Measurements from ENCODE around the gene HS6ST3.

HS6ST3 gene

GRCh38 chr13:96862999-96863398 lies 773.1 kb downstream of the HS6ST3 start:
- H3K4me3 ChIP-seq (ENCODE audit: low read length), result no peak overlapping the region
- no peaks in the 10 kb centered on the region for H3K36me3 ChIP-seq (ENCODE audit: insufficient read depth, low read length)
- no peaks in the 10 kb centered on the region for H3K4me1 ChIP-seq (ENCODE audit: insufficient read depth, low read length)
- H3K9me3 ChIP-seq (ENCODE audit: insufficient read depth, low read depth, low read length), result no peaks in the 10 kb centered on the region
- no peaks in the 10 kb centered on the region for H3K27me3 ChIP-seq (ENCODE audit: insufficient read depth, low read length)
- H3K27ac ChIP-seq (ENCODE audit: low read depth, low read length), result no peak overlapping the region
- 100% methylated on average over 1 of the region's 1 CpG for WGBS
- H3K9ac ChIP-seq (ENCODE audit: low read depth, low read length), result no peak overlapping the region

GRCh38 chr13:96871469-96871868 lies 781.6 kb downstream of the HS6ST3 start:
- Histone ChIP-seq H3K9ac (ENCODE audit: low read depth, low read length) (no peak overlapping the region), H3K4me1 (ENCODE audit: insufficient read depth, low read length) (no peaks in the 10 kb centered on the region), H3K4me3 (ENCODE audit: low read length) (no peak overlapping the region), H3K9me3 (ENCODE audit: insufficient read depth, low read depth, low read length) (no peaks in the 10 kb centered on the region), H3K27me3 (ENCODE audit: insufficient read depth, low read length) (no peaks in the 10 kb centered on the region), H3K27ac (ENCODE audit: low read depth, low read length) (no peak overlapping the region), H3K36me3 (ENCODE audit: insufficient read depth, low read length) (no peaks in the 10 kb centered on the region)
- 100% methylated on average over 2 of the region's 2 CpGs for WGBS

DNA sequence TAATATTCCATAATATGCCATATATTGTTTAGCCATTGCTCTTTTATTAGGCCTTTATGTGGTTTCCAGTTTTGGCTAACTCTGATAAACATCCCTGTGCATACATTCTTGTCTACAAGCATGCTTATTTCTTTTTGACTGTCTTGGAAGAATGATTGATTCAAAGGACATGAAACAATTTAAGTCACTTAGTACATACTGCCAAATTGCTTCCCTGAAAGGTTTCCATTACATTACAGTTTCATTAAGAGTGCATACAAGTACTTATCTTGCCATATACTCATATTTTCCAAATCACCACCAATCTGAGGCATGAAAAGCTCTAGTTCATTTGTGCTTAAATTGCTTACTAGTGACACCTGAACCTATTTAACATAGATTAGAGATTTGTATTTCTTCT lies 790.5 kb downstream of the HS6ST3 start:
- Histone ChIP-seq H3K4me1 (ENCODE audit: insufficient read depth, low read length) (no peaks in the 10 kb centered on the region), H3K9me3 (ENCODE audit: insufficient read depth, low read depth, low read length) (no peaks in the 10 kb centered on the region), H3K4me3 (ENCODE audit: low read length) (no peak overlapping the region), H3K27ac (ENCODE audit: low read depth, low read length) (no peak overlapping the region), H3K36me3 (ENCODE audit: insufficient read depth, low read length) (no peaks in the 10 kb centered on the region), H3K9ac (ENCODE audit: low read depth, low read length) (no peak overlapping the region), H3K27me3 (ENCODE audit: insufficient read depth, low read length) (no peaks in the 10 kb centered on the region)
